Measurements from ENCODE around the gene BTD.
"Not testable (repeated sequence)": the region's sequence is repeated elsewhere in the genome, so short reads cannot be mapped to it uniquely, and the experiment has no call there.

BTD gene, protein sequence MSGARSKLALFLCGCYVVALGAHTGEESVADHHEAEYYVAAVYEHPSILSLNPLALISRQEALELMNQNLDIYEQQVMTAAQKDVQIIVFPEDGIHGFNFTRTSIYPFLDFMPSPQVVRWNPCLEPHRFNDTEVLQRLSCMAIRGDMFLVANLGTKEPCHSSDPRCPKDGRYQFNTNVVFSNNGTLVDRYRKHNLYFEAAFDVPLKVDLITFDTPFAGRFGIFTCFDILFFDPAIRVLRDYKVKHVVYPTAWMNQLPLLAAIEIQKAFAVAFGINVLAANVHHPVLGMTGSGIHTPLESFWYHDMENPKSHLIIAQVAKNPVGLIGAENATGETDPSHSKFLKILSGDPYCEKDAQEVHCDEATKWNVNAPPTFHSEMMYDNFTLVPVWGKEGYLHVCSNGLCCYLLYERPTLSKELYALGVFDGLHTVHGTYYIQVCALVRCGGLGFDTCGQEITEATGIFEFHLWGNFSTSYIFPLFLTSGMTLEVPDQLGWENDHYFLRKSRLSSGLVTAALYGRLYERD

GRCh38 chr3:15601399-15602145, at the start of gene BTD, which contains the start of gene HACL1:
Gene BTD (plus strand): TSS chr3:15601745. CDS start chr3:15635440, 33,695 bp downstream.
Gene HACL1 (minus strand): TSS chr3:15601569. CDS start chr3:15601463, 106 bp downstream.
- no peak for DNase-seq

DNA sequence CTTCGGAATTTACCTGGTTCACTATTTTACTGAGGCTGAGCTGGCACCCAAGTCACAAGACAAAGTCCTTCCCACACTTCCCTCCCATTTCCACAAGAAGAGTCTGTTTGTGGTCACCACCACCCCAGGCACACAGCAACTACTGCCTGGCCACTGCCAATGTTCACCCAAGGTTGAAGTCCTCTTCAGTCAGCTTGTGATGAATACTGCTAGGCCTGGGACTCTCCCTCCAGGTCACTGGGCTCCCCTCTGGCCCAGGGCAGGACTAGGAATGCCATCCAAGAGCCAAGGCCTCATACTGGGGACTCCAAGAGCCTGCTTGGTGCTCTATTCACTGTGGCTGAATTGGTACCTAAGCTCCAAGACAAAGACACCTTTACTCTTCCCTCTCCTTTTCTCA, 49.6 kb upstream of the BTD start:
- no peak for DNase-seq

GRCh38 chr3:15553749-15554148, 47.8 kb upstream of the BTD start:
- no peak for DNase-seq

DNA sequence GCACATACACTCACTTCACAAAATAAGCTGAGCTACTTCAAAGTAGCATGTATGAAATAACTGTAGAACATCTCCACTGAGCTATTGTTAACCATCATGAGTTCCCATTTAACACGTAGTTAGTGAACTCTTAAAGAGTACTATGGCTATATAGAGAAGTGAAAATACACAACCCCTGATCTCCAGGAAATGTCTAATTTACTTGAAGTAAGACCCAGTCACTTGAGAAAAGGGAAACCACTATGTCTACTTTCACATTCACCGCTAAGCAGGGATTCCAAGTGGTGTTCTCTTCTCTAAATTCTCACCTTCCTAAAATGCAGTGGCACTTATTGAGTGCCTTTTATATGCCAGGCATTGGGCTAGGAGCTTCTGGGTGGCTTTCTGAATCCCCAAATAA, 45.0 kb upstream of the BTD start:
- no peak for DNase-seq

DNA sequence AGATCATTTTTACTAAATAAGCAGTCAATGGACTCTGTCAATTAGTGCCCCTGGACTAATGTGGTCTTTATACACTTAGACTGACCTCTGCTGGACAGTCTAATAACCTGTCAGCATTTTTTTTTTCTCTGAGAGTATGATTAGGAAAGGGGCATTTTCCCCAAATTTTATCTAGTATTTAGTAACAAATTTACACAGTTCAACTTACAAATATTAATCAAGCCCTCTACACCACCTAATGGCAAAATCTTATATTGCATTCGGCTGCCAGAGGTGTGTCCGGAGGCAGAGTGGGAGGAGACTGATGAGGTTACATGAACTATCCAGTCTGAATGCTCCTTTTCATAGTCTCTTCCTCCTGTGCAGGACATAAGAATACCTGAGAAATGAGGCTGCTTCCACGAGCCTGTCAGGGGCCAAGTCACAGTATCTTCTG, 44.0 kb upstream of the BTD start:
- no peak for DNase-seq

DNA sequence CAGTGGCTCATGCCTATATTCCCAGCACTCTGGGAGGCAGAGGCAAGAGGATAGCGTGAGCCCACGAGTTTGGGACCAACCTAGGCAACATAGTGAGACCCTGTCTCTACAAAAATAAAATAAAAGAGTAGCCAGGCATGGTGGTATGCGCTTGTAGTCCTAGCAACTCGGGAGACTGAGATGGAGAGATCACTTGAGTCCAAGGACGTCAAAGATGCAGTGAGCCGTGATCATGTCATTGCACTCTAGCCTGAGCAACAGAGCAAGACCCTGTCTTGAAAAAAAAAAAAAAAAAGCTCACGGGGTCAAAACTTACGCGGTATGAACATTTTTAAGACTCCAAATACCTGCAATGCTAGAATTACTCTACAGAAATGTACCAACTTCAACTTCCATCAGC, 43.0 kb upstream of the BTD start:
- DNase-seq = no peak

GRCh38 chr3:15562560-15562959, 39.0 kb upstream of the BTD start:
- DNase-seq = no peak

DNA sequence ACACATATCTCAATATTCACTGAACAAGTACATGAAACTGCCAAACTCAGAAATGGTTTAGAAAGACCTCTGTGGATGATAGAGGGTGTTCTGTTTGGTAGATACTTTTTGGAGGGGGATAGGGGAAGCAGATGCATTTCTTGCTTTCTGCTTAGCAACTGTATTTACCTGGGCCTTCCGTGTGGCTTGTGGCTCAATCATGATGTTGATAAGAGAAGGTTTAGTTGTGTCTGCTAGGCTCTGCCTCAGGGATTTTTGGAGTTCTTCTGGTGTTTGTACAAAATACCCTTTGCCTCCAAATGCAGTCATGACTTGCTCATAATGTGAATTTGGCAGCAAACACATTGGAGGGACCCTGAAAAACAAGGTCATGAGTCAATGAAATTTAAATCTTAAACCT, 38.4 kb upstream of the BTD start:
- no peak for DNase-seq

DNA sequence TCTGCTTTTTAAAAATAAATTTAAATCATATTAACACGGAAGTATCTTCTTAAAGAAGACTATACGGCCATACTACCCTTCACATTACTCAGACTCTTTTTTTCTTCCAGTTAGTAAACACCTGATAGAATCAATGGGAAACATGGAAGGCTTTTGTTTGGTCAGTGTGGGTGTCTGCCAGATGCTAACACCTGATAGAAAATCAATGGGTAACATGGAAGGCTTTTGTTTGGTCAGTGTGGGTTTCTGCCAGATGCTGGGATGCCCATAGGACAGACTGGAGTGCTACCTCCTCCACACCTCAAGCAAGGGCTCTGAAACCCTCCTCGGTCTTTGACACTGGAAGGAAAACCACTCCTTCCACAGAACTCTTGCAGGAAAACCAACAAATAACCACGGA, 29.4 kb upstream of the BTD start:
- DNase-seq = no peak

DNA sequence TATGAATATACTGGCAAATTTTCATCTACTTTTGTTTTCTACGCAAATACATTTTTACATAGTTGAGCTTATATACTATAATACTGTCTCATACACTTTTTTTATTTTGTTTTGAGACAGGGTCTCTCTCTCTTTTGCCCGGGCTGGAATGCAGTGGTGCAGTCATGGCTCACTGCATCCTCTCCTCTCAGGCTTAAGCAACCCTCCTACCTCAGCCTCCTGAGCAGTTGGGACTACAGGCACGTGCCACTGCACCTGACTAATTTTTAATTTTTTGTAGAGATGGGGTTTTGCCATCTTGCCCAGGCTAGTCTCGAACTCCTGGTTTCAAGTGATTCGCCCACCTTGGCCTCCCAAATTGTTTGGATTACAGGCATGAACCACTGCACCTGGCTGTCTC, 26.1 kb upstream of the BTD start:
- DNase-seq = no peak

- no peak for DNase-seq
These were observed 25.1 kb upstream of the BTD start for GRCh38 chr3:15576475-15576874.

DNA sequence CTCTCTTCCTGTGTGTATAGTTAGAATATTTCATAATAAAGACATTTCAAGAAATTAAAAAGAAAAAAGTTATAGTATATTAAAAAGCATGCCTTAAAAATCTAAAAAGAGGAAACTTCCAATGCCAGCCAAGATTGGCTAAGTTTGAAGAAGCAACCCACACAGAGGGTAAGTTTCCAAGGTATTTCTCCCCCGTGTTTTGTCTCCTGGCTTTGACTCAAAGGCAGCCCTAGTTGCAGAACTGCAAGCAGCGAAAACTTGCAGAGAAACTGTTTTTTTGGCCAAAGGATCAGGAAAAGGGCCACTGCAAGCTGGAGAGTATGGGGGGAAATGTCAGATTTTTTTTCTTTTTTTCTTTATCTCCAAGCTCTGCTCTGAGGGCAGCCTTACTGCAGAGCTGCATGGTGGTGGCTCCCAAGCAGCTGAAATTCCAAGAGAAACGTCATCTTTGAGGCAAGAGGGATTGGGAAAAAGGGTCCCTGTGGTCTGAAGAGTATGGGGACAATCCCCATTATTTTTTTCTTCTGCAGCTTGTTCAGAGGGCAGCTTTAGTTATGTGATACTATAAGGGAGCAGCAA, 23.2 kb upstream of the BTD start:
- DNase-seq = no peak

GRCh38 chr3:15579051-15579450, 22.5 kb upstream of the BTD start:
- no peak for DNase-seq

GRCh38 chr3:15581471-15582394, 19.8 kb upstream of the BTD start:
- no peak for DNase-seq

GRCh38 chr3:15585111-15585845, 16.3 kb upstream of the BTD start:
- DNase-seq = no peak

GRCh38 chr3:15591242-15591641, 10.3 kb upstream of the BTD start:
- DNase-seq = no peak

- no peak for DNase-seq
These were observed 9.6 kb upstream of the BTD start for GRCh38 chr3:15591928-15592327.

DNA sequence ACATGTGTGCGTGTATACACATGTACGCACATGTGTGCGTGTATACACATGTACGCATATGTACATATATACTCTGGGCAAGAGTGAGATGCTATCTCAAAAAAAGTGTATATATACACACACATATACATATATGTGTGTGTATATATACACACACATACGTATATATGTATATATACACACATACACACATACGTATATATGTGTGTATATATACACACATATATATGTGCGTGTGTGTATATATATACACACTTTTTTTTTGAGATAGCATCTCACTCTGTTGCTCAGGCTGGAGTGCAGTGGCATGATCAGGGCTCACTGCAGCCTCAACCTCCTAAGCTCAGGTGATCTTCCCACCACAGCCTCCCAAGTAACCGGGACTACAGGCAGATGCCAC, 8.6 kb upstream of the BTD start:
- no peak for DNase-seq

GRCh38 chr3:15595955-15596354, 5.6 kb upstream of the BTD start:
- DNase-seq = no peak

DNA sequence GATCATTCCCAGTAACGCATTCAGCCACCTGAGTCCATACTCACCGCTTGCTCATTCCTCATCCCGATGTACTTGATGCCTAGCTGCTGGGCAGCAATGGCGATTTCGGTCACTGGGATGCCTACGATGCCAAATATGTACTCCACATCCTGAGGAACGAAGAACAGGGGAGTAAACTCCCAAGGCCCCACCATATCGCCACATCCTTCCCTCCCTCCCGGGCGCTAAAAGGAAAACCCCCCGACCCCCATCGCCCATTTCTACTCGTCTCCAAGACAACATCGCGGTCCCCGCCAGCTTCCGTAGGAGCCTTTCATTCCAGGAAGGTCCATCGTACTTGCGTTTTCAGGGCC, 523 bp upstream of the BTD start:
- no peak for DNase-seq

DNA sequence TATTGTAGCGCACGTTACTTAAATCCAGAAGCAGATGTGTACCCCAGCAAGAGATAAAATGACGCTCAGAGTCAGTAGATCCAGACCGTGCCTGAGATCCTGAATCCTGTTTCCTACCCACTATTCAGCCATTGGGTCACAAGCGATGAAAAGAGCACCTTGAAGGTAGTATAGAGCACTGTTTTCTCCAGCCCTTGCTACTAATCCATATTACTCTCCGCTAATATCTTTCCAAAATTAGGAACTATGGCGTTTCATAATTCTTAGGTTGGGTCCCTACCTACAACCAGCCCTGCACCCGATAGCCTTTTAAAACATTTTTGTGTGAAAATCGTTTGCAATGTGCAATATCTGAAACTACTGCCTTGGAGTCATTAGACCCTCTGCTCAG, 596 bp downstream of the BTD start:
- no peak for DNase-seq

DNA sequence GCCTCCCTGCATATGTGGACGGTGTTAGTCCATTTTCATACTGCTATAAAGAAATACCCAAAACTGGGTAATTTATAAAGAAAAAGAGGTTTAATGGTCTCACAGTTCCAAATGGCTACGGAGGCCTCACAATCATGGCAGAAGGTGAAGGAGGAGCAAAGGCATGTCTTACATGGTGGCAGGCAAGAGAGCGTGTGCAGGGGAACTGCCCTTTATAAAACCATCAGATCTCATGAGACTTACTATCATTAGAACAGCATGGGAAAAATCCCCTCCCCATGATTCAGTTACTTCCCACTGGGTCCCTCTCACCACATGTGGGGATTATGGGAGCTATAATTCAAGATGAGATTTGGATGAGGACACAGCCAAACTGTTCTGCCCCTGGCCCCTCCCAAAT, 1.3 kb downstream of the BTD start:
- not testable (repeated sequence) for DNase-seq

All from NCI-H2107 (cell line).